GOT3 (cell line): ENCODE measurements around the gene TTLL12.

Experiments used
- DNase-seq: peaks from one replicate; lab custom pipeline; 2025; ENCODE audit warnings: mixed read lengths; lab: John Stamatoyannopoulos, UW

The TTLL12 gene

GRCh38 chr22:43213962-43214361 lies 27.0 kb upstream of the TTLL12 start:
- DNase-seq = no peak

GRCh38 chr22:43213051-43213450 lies 26.1 kb upstream of the TTLL12 start:
- no peak for DNase-seq

DNA sequence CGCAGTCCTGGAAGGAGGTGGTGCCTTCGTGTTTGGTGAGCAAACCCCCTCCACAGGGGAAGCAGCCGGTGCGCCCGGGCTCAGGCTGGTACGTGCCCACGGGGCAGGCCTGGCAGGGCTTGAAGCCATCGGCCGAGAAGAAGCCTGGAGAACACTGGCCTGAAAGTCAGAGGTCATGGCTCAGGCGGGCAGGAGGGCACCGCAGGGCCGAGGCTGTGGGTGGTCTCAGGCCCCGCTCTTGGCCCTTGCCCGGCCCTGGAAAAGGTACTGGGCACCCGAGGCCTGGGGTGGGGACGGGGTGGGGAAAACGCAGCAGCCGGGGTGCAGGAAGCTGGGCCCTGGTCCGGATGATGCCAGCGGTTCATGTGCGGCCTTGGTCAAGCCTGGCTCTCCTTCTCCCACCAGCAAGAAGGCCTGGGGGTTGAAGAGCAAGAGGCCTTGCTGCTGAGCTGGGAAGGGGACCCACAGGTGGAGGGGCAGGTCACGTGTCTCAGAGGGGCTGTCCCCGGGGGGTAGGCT lies 25.6 kb upstream of the TTLL12 start:
- no peak for DNase-seq

DNA sequence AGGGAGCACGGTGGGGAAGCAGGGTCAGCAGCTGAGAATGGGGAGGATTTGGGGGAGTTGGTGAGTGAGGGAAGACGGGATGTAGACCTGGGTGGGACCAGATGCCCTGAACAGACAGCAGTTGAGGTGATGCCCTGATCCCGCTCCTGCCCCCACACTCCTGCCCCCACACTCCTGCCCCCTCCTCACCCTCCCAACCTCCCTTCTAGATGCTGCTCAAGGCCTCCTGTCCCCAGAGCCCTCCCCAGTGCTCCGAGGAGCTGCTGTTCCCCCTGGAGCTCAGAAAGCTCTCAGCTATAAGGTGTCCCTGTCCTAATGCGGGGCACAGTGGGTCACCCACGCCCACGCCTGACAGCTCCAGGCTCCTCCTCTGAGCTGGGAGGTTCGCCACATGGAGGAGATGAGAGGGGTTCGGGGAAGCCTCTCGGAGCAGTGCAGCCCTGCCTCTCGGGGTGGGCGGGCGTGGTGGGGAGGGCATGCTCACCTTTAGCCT lies 25.1 kb upstream of the TTLL12 start:
- DNase-seq = no peak

DNA sequence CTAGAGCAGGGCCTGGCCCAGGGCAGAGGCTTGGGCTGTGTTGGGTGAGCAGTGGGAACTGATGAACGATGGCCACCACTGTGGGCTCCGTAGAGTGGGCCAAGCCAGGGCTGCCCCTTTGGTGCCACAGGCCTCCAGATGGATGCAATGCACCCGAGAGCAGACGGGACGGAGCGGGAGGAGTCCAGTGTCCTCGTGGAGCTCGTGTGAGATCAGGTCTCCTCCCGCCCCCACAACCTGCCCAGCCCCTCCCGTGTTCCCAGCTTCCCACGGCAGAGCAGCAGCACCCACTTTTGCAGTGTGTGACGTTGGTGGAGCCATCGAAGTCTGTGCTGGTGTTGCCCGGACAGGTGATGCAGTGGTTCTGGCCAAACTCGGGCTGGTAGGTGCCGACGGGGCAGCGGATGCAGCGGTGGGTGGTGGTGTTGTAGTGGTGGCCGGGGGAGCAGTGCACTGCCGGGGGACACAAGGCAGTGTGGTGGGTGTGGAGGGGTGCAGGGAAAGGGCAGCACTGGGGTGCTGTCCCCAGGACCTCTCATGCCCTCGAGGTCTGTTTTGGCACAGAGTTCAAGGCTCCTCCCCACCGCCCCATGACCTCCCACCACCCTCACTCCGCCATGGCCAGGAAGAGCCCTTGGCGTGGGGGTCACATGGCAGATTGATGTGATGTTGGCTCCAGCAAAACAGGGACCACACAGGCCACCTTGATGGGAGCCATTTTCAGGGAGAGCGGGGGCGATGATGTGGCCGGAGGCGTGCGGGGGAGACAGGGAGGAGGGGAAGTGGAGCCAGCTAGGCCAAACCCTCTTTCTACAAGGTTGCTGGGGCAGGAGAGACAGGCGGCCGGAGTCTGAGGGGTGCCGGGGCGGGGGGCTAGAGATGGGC lies 23.9 kb upstream of the TTLL12 start:
- DNase-seq = no peak

GRCh38 chr22:43209971-43210370 lies 23.0 kb upstream of the TTLL12 start:
- no peak for DNase-seq

- no peak for DNase-seq
These were observed 22.6 kb upstream of the TTLL12 start for GRCh38 chr22:43209523-43209890.

DNA sequence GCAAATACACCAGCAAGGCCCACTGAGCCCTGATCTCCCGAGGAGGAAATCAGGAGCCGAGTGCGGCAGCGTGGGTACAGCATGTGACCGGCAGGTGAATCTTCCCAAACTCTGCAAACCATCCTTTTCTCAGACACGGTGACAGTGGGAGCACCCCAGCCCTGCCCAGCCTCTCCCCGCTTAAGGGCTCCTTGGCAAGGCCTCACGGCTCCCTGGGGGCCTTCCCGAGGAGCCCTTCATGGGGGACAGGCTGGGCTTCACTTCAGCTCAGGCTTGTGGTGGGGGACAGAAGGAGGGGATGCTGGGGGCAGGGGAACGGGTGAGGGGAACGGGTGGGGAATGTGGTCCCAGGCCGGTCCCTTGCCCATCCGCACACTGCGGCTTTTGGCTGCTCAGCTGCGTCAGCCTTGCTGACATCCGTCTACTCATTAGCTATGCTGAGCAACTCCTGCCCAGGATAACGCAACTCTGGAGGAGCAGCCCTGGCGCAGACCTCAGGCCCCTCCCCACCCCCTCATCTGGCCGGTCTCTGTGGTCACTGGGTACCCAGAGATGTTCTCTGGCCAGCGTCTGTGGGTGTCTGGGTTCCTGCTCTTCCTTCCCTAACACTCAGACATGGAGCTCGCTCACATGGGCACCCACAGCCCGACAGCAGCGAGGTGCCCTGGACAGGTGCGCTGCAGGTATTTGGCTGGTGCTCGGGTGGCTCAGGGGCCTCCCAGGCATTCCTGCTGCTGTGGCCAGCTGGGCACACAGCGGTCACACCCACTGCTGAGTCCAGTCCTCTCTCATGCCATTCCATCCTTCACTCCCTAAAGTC lies 22.0 kb upstream of the TTLL12 start:
- no peak for DNase-seq

DNA sequence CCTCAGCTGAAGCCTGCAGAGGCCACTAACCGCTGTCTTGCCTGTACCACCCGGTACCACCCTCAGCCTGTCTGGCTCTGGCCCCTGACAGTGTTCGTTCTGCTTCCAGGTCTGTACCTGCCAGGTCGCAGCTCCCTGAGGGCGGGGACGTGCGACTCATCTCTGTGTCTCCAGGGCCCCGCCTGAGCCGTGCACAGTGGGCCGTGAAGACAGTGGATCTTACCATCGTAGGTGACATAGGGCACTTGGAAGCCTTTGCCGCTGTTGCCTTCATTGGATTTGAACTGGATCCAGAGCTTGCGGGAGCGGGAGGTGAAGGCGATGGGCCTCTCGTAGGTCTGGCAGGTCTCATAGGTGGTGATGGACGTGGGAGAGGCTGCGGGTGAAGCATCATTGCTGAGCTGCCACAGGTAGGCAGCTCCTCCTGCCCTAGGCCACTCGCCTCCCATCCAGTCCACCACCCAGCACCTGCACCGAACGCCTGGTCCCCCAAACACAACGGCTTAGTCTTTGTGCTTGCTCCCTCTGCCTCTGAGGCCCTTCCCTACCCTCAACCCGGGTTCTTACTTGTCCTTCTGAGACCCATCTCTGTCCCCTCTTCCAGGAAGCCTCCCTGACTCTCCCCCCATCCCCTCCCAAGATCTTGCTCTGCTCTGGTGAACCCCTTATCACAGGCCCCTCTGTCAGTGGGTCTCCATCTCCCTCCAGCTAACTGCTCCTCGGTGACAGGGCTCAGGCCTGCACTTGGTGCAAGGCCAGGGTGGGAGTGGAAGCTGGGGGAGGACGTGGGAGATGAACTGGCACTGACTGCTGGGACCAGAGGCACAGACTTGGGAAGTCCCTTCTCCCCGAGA lies 21.1 kb upstream of the TTLL12 start:
- DNase-seq = no peak

DNA sequence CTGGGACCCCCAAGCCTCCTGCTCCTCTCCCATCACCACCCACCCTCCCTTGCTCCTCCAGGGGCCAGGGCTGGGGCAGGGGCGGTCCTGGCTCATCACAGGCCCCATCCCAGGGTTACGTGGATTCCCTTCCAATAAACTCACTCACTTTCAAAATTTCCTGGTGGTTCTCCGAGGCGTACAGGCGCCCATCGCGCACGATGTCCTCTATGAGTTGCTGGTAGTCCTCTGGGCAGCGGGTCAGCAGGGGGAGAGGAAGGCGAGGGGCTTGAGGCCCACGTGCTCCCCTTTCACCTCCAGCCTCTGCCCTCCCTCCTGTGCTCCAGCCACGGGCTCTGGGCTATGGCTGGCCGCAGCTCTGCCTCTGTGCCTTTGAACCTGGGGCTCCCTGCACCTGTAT lies 20.5 kb upstream of the TTLL12 start:
- DNase-seq = no peak

DNA sequence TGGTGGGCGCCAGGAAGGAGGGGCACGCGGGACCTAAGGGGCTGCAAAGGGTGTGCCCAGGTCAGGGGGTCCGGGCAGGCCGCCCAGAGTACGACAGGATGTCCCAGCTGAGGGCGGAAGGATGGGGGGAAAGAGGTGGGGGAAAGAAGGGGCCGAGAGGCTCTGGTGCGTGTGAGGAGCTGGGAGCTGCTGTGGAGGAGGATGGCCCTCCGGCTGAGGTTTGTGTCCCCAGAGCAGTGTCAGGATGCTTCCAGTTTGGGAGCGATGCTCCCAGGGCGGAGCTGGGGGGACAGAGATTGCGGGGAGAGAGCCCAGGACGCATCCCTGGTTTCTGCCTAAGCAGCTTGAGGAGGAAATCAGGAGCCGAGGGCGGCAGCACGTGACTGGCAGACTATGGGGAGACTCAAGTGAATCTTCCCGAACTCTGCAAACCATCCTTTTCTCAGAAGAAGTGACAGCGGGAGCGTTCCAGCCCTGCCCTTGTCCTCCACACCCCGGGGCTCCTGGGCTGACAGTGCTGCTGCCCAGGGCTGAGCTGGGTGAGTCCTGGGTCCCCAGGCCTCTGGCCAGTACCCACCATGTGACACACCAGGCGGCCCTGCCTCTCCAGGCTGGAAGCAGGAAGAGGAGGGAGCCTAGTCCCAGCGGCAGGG lies 19.7 kb upstream of the TTLL12 start:
- no peak for DNase-seq

GRCh38 chr22:43205748-43206508 lies 19.0 kb upstream of the TTLL12 start:
- DNase-seq = no peak

DNA sequence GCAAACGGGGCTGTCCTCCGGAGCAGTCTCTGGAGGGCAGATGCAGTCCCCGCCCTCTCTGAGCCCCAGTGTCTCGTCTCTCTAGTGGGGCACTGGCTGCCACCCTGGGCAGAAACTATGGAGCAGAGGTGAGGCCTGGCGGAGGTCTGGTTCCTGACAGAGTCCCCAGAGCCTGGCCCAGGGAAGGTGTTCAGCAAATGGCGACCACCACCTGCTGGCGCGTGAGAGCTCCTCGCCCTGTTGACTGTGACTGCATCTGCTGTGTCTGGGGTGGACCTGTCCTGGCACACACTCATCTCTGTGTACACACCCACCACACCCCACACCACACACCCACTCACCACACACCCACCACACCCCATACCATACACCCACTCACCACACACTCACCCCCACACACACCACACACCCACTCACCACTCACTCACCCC lies 18.3 kb upstream of the TTLL12 start:
- DNase-seq = no peak

GRCh38 chr22:43203471-43203981 lies 16.6 kb upstream of the TTLL12 start:
- no peak for DNase-seq

DNA sequence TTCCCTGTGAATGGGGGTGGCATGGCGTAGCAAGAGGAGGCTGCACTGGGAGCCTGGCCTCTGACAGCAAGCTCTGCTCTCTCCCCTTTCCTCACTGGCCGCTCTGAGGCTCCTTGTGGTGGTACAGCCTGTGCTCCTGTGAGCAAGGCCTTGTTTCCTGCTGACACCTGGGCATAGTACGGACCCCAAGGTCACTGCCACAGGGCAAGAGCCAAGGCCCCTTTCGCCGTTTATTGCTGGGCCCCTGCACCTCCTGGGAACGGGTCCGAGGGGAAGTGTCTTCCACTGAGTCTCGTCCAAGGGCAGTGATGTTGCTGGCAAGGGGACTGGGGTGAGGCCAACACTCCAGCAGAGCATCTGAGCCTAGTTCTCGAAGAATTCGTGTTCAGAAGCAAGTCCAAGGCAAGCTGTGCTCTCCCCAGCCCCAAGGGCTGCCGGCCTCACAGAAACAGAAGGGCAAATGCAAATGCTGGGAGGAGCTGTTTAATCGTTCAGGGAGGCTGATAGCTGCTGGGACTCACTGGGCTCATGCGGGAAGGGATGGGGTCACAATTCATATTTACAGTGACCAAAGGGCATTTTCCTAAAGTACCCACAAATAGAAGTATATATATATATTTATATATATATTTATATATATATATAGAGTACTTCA lies 15.9 kb upstream of the TTLL12 start:
- DNase-seq = no peak

DNA sequence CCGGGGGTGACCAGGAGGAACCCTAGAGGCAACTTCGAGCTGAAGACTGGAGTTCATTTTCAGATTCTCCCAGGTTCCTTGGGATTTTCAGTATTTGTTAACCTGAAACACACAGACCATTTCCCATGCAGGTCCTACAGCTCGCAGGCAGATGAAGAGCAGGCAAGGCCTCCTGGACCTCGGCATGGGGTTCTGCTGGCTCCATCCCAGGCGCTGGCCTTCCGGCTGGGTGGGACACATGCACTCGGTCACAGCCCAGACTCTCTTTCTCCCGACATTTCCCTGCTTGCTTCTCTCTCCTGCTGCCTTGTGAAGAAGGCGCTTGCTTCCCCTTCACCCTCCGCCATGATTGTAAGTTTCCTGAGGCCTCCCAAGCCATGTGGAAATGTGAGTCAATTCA lies 15.4 kb upstream of the TTLL12 start:
- DNase-seq = no peak

- no peak for DNase-seq
These were observed 14.7 kb upstream of the TTLL12 start for GRCh38 chr22:43201486-43202219.

- no peak for DNase-seq
These were observed 13.6 kb upstream of the TTLL12 start for GRCh38 chr22:43200555-43200954.

DNA sequence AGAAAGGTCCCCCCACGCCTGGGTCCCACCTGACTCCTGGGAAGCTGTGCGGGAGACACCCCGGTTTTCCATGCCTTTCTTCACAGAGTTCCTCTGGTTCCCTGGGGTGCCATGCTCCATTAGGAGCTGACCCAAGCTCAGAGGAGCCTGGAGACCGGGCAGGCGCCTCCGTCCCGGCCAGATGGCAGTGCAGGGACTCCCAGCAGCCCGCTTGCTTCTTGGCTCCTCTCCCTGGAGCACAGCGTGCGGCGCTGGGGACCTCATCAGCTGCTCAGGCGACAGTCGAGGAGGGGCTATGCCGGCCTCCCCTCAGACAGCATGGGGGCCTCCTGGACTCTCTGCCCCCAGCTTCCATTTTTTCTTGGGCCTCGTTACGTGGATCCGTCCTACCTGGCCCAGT lies 13.1 kb upstream of the TTLL12 start:
- DNase-seq = no peak
